Measurements from ENCODE around the gene PCMT1.

DNA sequence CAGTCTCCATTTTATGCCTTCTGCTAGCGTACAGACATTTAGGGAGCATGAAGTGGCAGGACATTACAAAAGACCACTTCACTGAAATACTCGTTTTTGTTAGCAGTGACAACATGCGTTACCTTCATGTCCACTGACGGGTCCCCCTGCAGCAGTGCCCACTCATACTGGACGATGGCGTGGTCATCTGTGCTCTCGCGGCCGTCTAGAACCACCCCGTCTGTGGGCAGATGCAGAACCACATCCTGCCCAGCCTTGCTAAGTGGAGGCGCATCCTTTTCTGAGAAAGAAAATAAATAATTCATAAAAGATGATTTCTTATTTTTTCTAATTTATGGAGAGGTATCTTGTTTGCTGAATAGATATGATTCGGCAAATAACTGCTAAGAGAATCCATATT lies 103.3 kb downstream of the PCMT1 start:
- TF ChIP-seq CTCF (IDR thresholded peaks at IDR 0.05; ENCODE audit: insufficient read depth, low read length) (no peak), REST (IDR thresholded peaks at IDR 0.05; ENCODE audit: insufficient replicate concordance, low read depth) (no peak), POLR2AphosphoS5 (IDR thresholded peaks at IDR 0.05; ENCODE audit: low read depth) (no peak), SPI1 (IDR thresholded peaks at IDR 0.05; ENCODE audit: borderline replicate concordance, low read depth) (no peak)
